ENCODE measurements around the gene LOXHD1.
A peak's percentile ranks its signal among the peaks of the same experiment; 100 is the strongest.

LOXHD1 gene

DNA sequence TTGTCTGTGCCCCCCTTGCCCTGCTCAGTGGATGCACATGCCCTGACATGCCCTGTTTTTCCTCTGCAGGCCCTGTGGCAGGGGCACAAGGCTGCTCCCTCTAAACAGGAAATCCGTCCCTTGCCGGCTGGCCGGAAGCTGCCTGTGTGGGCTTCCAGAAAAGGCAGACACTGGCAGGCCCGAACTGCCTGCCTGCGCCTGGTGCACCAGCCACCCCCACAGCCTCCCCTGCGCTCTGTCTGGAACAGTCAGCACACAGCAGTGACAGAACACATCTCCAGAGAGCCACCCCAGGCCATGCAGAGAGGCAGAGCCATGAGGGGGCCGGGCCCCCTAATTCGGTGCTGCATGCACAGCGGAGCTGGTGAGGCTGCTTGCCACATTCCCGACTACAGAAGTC is 33.5 kb downstream of the LOXHD1 start:
- no peak for DNase-seq

DNA sequence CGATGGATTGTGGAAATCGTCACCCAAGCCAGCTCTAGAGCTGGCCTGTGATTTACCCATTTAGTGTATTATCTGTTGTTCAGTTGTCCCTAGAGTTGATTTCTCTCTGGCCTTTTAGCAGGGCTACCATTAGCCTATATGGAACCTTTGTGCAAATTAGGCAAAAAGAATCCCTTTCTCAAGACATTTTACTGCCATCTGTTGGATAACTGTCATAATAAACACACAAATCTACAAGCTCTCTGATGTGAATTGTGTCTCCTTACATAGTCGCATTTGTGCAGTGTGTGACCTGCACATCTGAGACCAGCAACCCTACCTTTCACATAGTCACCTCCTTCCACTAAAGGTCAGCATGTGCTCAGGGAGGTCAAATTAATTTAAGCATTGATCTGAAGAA is 34.0 kb downstream of the LOXHD1 start:
- peak; percentile 20 for DNase-seq

DNA sequence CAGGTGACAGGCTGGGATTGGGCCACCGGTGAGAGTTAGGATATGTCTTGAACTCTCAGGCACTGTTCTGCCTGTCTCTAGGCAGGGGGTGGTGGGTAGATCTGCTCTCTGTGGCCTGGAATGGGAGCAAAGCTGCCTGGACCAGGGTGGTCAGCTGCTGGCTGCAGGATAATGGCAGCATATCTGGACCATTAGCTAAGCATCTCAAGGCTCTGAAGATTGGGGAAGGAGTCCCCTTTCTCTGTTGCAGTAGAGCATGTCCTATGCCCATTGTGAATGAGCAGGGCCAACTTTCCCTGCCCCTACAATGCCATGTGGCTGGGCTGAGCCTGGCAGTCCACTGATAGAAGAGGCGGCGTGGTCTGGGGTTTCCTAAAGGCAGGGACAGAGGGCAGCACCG is 34.6 kb downstream of the LOXHD1 start:
- DNase-seq: no peak

DNA sequence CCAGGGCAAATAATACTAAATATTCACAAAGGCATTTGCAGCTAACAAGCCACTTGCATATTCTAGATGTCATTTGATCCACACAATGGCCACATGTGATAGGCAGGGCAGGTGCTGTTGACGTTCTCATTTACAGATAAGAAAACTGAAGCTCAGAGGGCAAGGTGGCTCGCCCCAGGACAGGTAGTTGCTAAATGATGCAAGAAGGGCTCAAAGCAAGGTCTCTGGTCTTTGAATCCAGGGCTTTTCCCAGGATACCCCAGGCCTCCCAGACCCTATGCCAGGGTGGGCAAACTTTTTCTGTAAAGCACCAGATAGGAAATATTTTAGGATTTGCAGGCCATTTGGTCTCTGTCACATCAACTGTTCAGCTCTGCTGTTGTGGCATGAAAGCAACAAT is 35.1 kb downstream of the LOXHD1 start:
- no peak for DNase-seq

DNA sequence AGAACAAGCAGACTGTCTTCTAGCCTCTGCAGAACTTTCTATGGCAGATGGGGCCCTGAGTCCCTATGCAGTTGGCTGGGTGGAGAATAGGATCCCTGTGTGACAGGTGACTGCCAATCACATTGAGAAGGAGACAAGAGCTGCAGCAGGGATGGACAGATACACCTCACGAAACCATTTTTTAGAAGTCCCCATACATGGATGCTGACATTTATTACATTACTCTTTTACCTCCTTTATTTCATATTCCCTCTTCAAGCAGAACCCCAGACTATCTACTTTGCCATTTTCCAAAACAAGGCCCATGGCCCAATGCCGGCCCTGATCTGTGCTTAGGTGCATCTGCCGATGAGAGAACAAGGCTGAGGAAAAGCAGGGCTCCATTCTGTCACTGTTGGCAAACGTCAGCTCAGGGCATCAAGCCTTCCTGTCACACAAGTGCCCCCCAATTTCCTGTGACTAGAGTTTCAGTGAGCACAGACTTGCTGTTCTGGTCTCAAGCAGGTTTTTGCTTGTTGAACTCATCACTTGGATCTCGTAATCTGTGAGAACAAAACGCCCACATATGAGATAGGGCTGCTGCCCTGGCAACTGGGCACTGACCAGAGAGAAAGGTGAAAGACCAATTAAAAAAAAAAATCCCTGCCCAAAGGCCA is 35.8 kb downstream of the LOXHD1 start:
- no peak for DNase-seq

DNA sequence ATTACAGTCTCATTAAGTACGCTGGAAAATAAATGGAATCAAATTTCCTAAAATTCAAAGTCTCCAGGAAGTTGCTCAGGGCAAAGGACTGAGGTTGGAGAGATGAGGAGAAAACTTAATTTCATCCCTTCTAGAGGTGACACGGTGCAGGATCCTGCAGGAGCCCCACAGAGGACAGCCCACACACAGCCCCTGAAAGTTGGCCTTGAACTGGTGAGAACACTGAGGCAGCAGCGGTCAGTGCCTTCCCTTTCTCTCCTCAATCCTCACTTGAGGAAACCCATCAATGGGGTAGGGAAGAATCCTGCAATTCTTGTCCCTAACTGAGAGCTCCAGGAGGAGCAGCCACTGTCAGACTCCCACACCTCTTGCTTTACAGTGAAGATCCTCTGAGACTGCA is 37.5 kb downstream of the LOXHD1 start:
- DNase-seq: no peak

DNA sequence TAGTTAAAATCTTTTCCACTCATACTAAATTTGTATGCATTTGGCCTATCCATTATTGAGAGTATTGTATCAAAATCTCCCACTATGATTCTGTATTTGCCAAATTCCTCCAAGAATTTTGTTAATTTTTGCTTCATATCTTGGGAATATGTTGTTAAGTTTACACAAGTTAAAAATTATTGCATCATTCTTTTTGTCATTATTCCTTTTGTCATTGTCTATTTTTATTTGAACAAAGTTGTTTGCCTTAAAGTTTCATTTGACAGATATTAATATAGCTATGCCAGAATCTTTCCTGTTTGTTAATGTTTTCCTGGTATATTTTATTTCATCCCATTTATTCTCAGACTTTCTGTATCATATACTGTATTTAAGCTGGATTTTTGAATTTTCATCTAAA is 41.3 kb downstream of the LOXHD1 start:
- no peak for DNase-seq

DNA sequence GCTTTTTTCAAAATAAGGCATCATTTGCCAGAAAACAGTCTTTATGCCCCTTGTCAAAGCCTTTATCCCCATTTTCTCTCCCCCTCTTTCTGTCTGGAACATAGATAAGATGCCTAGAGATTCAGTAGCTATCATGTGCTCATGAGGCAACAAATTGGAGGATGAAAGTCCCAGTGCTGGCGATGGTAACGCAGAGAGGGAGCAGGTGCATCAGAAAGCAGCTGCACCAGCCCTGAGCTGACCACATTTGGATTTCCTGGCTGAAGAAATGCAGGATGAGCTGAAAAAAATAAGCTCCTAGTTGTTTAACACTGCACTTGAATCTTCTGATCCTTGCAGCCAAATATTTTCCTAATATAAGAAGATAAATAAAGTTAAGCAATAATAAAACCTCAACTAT is 48.0 kb downstream of the LOXHD1 start:
- DNase-seq: no peak

DNA sequence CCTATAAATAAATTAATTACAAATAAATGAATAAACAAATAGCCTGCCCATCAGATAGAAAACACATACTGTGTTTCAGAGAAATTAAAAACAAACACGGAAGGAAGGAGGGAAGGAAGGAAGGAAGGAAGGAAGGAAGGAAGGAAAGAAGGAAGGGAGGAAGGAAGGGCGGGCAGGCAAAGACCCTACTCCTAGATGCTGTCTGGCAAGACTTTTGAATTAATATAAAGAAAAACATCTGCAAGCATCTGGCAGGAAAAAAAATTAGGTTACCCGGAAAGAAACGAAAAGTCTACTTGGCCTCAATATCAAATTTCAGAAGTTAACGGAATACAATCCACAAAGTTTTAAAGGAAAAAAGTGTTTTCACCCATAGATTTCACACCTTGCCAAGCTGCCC is 49.1 kb downstream of the LOXHD1 start:
- DNase-seq: no peak

DNA sequence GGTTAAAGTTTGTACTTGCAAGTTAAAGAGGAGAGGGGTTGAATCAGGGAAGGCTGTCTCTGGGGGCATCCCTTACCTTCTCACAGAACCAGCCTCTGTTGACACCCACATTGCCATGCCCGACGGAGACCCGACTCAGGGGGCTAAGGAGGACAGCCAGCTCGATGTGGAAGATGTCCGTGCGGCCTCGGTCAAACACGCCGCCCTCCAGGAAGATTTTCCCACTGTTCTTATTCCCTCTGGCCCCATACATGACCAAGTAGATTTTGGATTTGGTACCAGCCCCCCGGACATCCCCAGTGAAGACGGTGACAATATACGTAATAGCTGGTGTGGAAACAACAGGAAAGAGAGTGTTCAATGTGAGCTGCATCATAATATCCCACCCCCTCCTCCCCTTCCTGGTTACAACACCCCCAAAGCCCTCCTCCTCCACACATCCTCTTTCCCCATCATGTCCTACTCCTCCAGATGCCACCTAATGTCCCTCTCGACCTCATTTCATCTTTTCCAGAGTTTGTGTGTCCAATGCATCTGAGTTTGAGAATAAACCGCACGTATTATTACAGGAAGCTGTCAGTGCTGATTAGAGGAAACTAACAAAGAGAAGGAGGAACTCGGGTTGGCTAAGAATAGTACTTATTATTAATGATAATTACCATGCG is 55.7 kb downstream of the LOXHD1 start:
- DNase-seq: no peak

DNA sequence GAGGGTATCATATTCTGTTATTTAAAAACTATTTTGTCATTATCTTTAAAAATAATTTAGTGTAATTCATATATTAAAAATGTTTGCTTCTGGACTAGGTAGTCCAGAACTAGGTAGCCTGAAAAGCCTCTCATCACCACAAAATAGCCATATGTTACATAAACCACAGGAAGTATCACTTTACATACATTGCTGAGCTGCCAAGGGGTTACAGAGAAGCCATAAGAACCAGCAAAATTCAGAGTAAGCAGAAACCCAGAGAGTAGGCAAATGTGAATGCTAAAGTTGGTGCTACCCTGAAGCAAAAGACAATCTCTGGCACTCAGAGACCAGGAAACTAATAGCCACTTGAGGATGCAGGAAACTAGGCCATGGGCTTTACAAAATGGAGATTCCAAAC is 60.9 kb downstream of the LOXHD1 start:
- peak; percentile 41 for DNase-seq

DNA sequence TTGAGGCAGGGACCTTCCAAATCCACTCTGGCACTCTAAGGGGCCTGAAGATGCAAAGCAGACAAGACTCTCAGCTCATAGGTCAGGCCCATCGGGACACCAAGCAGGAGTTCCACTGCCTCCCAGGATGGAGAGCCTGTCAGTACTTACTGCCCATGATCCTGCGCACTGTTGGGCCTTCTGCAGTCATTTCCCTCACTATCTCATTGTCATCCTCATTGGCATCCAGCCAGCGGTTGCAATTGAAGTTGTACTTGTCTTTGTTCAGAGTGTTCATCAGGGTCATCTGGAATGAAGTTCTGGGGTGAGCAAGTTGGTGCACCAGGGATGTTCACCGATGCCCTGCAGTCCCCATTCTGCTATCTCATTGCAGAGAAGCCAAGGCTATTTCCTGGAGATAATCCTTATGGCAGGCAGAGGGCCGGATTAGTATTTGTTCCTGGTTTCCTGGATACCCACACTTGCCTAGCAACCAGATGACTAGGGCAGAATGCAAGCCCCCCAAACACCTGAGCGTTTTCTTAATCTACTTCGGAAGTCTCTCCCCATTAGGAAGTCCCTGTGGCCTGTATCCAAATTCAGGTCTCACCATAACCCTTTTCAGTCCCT is 65.1 kb downstream of the LOXHD1 start:
- DNase-seq: no peak

DNA sequence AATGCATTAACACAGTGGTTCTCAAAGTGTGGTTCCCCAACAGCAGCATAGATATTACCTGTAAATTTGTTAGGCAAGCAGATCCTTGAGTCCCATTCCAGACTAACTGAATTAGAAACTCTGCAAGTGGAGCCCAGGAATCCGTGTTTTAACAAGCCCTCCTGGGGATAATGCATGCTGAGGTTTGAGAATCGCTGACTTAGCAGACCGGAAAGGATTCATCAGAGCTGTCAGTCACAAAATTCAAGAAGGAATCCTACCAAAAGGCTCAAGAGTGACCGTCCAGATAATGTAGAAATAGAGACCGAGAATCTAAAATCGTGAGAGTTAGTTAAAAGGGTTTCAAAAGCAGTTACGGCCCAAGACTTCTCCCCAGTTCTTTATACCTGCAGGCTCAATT is 66.9 kb downstream of the LOXHD1 start:
- no peak for DNase-seq

DNA sequence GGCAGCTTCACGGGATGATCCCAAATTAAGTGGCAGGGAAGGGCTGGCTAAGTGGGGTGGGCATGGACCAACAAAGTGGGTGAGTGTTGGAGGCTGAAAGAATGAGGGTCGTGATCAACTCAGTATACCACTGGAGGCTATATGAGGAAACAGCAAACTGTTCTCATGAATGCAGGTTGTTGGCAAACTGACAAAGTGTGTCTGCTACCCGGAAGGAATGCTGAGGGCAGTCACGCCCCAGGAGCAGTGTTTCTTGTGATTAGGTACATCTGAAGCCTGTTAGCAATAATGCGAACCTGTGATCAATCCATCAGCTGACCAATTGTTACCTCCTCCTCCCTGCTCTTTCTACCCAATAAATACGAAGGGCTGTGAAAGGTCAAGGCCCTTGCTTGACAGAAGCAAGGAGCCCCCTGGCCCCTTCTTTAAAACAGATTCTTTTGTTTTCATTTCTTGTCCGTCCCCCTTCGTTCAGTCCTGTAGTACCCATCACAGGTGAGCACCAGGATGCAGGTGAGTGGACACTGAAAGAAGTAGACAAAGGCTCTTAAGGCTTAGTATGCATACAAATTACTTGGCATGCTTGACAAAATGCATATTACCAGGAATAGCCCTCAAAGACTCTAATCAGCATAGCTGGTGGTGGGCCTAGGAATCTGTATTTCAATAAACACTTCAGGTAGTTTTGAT is 67.9 kb downstream of the LOXHD1 start:
- no peak for DNase-seq

DNA sequence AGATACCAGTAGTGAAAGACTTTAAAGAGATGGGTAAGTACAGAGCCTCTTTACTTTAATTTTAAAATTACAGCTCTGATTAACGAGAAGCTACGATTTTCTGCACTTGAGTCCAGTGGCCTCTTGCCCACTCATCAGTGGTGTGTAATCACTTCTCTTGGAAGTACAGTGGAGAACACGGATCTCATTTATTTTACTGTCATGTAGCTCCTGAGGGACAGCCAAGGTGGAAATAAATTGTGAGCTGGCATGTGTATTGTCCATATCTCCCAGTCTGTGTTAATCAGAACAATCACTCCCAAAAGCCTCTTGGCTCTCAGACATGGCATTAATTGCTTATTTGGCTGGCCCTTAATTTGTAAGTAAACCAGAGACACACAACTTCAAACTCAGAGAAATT is 69.4 kb downstream of the LOXHD1 start:
- no peak for DNase-seq

DNA sequence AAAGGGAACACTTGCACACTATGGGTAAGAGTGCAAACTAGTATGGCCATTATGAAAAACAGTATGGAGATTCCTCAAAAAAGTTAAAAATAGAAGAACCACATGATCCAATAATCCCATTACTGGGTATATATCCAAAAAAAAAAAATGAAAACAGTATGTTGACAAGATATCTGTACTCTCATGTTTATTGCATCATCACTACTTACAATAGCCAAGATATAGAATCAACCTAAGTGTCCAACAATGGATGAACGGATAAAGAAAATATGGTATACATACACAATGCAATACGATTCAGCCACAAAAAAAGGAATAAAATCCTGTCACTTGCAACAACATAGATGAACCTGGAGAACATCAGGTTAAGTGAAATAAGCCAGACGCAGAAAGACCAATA is 73.3 kb downstream of the LOXHD1 start:
- DNase-seq: no peak

DNA sequence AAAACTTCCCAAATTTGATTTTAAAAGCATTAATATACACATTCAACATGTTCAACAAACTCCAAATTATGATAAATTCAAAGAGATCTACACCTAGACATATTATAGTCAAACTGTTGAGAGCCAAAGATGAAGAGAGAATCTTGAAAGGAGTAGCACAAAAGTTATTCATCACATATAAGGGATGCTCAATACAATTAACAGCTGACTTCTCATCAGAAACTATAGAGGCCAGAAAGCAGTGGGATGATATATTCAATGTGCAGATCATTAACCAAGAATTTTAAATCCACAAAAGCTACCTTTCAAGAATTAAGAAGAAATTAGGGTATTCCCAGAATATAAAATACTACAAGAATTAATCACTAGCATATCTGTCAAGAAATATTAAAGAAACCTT is 75.4 kb downstream of the LOXHD1 start:
- DNase-seq: no peak

DNA sequence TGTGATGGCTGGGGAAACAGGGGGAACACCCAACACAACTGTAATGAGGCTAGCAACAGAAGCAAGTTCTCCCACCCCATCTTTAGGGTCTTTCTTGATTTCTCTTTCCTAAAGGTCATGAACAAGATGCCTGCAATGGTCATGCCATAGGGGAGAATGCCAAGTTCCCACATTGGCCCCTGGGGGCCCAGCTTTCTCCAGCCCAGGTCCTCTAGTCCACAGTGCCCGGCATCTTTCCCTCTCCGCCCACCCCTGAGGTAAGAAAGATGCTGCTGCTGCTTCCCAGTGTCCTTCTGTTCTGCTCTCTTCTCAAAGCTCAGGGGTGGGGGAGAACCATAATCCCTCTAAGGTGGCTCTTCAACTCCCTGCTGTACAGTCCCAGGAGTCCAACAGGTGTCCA is 78.0 kb downstream of the LOXHD1 start:
- DNase-seq: no peak

DNA sequence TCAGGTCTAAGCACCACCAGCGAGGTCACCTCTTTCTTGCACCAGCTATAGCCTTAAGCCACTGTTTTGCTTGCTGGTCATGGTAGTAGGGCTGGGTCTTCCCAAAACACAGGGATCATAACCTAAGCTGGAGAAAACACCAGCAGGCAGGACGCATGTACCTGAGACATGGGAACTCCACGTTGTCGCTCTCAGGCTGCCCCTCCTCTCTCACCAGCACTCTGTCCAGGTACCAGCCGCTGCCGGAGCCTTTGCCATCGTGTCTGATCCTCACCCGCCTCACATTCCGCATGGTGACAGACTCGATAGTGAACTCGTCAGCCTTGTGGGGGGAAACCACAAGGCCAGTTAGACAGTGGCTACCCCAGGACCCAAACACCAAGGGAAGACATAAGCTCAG is 79.5 kb downstream of the LOXHD1 start:
- no peak for DNase-seq

DNA sequence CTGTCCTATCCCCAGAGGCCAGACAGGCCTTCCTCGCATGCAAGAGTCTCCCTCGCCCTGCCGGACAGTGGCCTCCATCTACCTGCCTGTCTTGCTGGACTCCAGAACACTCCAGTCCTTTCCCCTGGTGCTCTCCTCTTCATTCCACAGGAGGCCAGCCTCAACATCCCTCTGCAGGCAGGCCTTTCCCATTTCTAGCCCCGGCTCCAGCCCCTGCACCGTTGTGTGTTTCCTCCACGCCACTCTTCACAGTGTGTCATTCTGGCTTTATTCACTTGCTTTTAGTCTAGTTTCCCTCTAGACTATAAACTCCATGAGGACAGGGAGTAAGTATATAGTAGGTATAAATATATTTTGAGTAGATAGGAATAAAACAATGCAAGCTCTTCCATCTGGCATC is 81.2 kb downstream of the LOXHD1 start:
- DNase-seq: no peak

DNA sequence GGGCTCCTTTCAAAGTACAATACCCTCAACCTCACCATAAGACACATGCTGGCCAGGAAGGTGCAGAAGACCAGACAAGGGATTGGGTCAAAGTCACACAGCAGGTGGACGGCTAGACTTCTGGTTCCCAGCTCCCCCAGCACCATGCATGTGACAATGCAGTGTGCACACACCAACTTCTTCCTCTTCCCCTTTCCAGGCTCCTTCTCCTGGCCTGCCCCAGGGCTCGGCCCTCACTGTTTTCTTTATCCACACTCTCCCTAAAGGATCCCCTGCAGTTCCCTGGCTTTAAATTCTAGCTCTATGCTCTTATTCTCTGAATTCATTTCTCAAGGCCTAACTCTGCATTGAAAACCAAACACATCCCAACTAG is 82.3 kb downstream of the LOXHD1 start:
- DNase-seq: no peak

DNA sequence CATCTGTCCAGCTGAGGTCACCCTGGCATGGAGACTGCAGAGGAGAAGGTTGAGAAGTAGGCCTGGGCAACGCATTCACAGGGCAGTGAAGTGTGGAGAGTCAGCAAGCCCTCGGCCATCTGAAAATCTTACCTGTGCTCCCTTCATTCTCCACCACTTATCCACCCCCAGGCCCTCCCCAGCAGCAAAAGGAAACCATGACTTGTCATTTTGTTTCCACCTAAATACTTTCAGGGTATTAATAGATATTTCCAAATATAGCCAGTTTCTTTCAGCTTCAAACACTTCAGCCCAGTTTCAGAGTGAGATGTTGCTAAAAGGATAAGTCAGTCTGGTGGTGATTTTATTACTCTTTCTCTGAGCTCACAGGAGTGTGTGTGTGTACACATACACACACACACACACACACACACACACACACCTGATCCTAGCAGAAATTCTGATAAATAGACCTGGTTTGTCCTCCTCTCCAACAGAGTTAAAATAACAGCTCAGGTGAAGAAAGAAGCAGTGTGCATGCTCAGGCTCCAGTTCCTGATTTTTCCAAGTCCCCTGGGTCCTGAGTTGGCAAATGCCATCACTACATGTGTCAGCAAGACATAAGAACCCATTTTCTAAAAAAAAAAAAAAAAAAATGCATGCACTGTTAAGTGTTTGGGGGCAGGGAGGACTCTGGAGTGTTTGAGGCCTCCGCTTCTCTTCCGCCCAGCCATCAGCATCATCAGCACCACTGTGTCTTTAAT is 82.8 kb downstream of the LOXHD1 start:
- DNase-seq: peak; percentile 1

DNA sequence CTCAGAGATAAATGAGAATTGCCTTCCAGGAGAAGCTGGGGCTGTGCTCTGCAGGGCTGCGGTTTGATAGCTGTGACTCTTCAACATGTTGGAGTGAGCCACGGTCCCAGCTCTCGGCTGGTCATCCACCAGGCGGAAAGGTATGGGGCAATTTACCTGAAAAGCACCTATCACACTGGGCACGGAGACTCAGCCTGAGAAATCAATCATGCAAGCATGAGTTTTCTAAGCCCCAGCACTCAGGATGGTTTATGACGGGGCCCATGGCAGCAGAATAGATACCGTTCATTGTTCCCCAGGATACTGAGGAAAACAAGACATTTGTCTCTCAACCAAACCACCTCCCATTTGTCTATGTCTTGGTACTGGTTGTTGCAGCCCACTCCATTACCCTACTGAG is 83.9 kb downstream of the LOXHD1 start:
- DNase-seq: no peak

DNA sequence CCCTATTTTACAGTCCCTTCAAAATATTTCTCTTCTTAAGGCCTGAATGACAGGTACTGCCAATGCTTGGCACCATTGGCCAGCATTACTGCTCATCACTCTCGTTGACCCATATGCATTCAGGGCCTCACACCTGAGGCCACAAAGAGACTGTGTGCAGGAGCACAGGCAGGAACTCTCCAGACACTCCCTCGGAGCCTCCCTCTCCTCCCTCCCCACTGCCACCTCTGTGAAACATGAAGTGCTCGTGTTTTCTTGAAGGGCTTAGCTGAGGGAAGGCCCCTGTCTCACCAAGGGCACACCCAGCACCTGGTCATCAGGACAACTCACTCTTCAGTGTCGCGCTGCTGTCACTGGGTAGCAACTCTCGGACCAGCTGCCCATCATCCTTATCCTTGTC is 85.3 kb downstream of the LOXHD1 start:
- no peak for DNase-seq
